AG04450 (cell line): ENCODE measurements around the gene MTNR1A. TPM values are rescaled to one million over a fixed set of nuclear protein-coding genes. Genes with fewer than 3 reads are reported as not detected.

Experiments used
- CTCF ChIA-PET: fragments of 300-600, 350-600 bp; formaldehyde crosslinking; extraction: SDS; loops from one replicate; lab custom pipeline; 2022; ENCODE audit warnings: antibody characterized with exemption, inconsistent platforms; lab: Charles Lee
- POLR2A ChIA-PET: fragments of 350-600 bp; formaldehyde crosslinking; extraction: SDS; loops from one replicate; lab custom pipeline; 2021; ENCODE audit warnings: antibody characterized with exemption, inconsistent platforms; lab: Yijun Ruan, JAX
- DNase-seq: peaks from one replicate; pipeline ENCODE4 v3.0.0-alpha.2; 2011; ENCODE audit warnings: low read depth, low spot score
- H3K27ac ChIP-seq: one replicate; pipeline ENCODE4 v1.5.1; 2012; ENCODE audit warnings: low read depth, low read length, control low read depth
- H3K27me3 ChIP-seq: one replicate; pipeline ENCODE4 v1.6.0; 2012; ENCODE audit warnings: low read length; ENCODE audit not compliant: control insufficient read depth, insufficient read depth
- H3K4me3 ChIP-seq: 2 replicates; pipeline ENCODE4 v1.5.1; 2011; ENCODE audit warnings: mild to moderate bottlenecking, low read depth, low read length, control low read depth
- H3K9me3 ChIP-seq: 2 replicates; pipeline ENCODE4 v1.5.1; 2012; ENCODE audit warnings: low read length; ENCODE audit not compliant: control insufficient read depth, insufficient read depth
- polyA plus RNA-seq: library from polyadenylated mRNA; depleted of rRNA; stranded (reverse); fragments of >200 nt; gene quantifications from 2 replicates; pipeline ENCODE4 v1.2.3, GENCODE V29; 2011
- TF ChIP-seq, protein P1 (sequence below): IDR thresholded peaks from 2 replicates; pipeline ENCODE4 v1.5.1; 2011; ENCODE audit warnings: low read depth, low read length, control low read depth, inconsistent platforms

MTNR1A gene
- polyA plus RNA-seq, 1 experiment: not detected

DNA sequence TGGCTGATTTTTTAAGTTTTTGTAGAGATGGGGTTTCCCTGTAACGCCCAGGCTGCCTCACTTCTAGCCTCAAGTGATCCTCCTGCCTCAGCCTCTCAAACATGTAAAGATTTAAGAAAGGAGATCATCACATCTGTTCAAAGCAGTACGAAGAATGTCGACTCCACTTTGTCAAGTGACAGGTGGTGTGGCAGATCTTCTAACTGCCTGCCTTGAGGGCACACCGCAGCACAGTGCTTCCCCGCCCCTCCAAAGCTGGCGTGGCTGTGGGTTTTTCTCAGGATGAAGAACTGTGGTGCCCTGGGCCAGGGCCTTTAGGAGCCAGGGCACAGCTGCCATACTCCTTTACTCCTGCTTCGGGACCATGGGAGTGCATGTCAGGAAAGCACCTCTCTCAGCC is 43.3 kb upstream of the MTNR1A start:
- POLR2A ChIA-PET: no interaction called here
- CTCF ChIA-PET: interaction anchor here (4.2 kb wide), 1 partner anchor 11 kb away, joined by 38 read pairs; no protein-coding TSS in a partner anchor
- no peak for DNase-seq
- no peak overlapping the region for H3K27ac ChIP-seq
- no peaks in the 10 kb centered on the region for H3K27me3 ChIP-seq
- TF ChIP-seq, protein P1, sequence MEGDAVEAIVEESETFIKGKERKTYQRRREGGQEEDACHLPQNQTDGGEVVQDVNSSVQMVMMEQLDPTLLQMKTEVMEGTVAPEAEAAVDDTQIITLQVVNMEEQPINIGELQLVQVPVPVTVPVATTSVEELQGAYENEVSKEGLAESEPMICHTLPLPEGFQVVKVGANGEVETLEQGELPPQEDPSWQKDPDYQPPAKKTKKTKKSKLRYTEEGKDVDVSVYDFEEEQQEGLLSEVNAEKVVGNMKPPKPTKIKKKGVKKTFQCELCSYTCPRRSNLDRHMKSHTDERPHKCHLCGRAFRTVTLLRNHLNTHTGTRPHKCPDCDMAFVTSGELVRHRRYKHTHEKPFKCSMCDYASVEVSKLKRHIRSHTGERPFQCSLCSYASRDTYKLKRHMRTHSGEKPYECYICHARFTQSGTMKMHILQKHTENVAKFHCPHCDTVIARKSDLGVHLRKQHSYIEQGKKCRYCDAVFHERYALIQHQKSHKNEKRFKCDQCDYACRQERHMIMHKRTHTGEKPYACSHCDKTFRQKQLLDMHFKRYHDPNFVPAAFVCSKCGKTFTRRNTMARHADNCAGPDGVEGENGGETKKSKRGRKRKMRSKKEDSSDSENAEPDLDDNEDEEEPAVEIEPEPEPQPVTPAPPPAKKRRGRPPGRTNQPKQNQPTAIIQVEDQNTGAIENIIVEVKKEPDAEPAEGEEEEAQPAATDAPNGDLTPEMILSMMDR: no peak
- H3K9me3 ChIP-seq: no peaks in the 10 kb centered on the region
- H3K4me3 ChIP-seq: no peak overlapping the region

DNA sequence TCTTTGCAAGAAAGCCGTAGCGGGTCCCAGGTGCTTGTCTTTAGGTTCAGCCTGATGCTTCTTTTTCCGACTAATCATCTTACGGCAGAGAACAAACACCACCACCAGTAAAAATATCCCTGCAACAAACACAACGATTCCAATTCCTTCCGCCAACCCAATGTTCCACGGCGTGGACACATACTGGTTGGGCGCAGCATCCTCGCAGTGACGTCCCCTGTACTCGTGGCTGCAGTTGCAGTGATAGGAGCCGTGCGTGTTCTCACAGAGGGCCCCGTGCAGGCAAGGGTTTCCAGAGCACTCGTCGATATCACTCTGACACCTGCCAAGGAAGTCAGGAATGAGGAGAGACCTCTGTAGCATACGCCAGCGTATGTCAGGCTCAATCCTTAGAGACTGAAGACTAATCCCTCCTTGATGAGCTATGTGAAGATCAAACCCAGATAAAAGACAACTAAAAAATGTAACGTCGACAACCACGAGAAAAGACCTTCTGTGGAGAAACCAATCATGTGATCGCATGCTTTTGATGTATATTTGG is 41.6 kb upstream of the MTNR1A start:
- no peak overlapping the region for H3K27ac ChIP-seq
- H3K4me3 ChIP-seq: no peak overlapping the region
- TF ChIP-seq, protein P1: no peak
- H3K9me3 ChIP-seq: no peaks in the 10 kb centered on the region
- POLR2A ChIA-PET: interaction anchor here (0.6 kb wide), 1 partner anchor 202 kb away, joined by 3 read pairs; no protein-coding TSS in a partner anchor
- CTCF ChIA-PET: interaction anchor here (0.6 to 4.2 kb wide), 2 partner anchors 10 to 206 kb away, joined by 3 to 38 read pairs; no protein-coding TSS in a partner anchor
- H3K27me3 ChIP-seq: no peaks in the 10 kb centered on the region
- DNase-seq: no peak

DNA sequence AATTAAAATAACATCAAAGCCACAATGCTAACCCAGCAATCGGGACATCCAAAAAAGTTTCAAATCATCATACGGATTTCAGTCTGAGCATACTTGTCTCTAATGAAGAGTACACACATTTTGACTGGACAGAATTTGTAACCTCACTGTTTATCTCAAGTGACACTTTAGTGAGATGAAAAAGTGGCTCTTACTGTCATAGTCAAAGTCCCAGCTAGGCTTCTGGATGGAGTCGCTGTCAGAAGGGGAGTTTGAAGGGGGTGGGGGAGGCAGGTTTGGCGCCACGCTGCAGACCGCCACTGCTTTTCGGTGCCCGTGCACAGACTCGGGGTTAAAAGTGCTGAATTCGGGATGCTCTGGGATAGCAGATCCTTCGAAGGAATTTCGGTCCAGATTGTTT is 41.0 kb upstream of the MTNR1A start:
- ChIA-PET POLR2A (no interaction called here), CTCF (interaction anchor here (4.2 kb wide), 1 partner anchor 9 kb away, joined by 38 read pairs; no protein-coding TSS in a partner anchor)
- H3K27ac ChIP-seq: no peak overlapping the region
- H3K4me3 ChIP-seq: no peak overlapping the region
- TF ChIP-seq, protein P1: no peak
- DNase-seq: no peak
- no peaks in the 10 kb centered on the region for H3K9me3 ChIP-seq
- no peaks in the 10 kb centered on the region for H3K27me3 ChIP-seq

DNA sequence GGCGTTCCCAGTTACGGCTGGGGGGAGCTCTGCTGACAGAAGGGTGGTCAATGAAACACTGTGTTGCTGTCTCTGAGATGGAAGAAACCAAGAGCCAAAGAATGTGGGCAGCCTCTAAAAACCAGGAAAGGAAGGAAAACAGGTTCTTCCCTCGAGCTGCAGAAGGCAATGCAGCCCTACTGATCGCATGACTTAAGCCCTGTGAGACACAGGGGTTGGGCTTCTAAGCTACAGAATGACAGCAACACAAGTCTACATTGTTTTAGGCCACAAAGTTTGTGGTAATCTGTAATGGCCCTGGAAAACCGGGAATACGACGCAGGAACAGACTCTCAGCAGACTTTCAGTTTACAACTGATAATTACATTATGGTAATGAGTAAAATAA is 38.2 kb upstream of the MTNR1A start:
- Histone ChIP-seq H3K4me3 (no peak overlapping the region), H3K9me3 (no peaks in the 10 kb centered on the region), H3K27ac (no peak overlapping the region), H3K27me3 (no peaks in the 10 kb centered on the region)
- ChIA-PET POLR2A (no interaction called here), CTCF (no interaction called here)
- TF ChIP-seq, protein P1: no peak
- no peak for DNase-seq

DNA sequence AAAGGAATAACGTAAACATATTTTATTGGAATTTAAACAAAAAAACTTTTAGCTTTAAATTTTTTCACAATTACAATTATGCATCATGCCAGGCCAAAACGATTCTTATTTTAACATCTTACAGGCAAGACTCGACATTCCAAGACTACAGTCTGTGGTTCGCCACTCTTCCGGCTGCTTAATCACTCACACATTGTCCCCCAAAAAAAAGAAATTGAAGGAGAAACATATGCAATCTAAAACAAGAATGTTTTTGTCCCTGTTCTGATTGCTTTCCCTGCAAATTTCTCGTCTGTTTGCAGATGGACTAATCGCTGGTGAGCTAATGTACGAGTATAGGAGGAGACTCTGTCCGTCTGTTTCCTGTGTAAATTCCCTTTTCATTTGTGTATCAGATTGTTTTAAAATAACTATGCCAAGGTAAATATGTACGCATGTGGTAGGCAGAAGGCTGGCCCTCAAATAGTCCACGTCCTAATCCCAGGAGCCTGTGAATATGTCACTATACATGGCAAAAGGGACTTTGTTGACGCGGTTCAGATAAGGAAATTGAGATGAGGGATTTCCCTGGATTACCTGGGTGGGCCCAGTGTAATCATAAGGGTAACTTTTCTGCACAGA is 37.7 kb upstream of the MTNR1A start:
- H3K27me3 ChIP-seq: no peaks in the 10 kb centered on the region
- DNase-seq: no peak
- POLR2A ChIA-PET: no interaction called here
- no peak overlapping the region for H3K27ac ChIP-seq
- H3K4me3 ChIP-seq: no peak overlapping the region
- CTCF ChIA-PET: no interaction called here
- H3K9me3 ChIP-seq: no peaks in the 10 kb centered on the region
- TF ChIP-seq, protein P1: no peak
